Heart right ventricle (tissue), 16 donors: Measurements from ENCODE around the gene MPP3. TPM values are rescaled to one million over a fixed set of nuclear protein-coding genes. Genes with fewer than 3 reads are reported as not detected.
A peak's percentile ranks its signal among the peaks of the same experiment; 100 is the strongest.
"Not testable (repeated sequence)": the region's sequence is repeated elsewhere in the genome, so short reads cannot be mapped to it uniquely, and the experiment has no call there.

Experiments
- ATAC-seq, 8 donors: fragments of 200-7000 bp; cut with Tn5 transposase; one replicate each; pipeline ENCODE4 v1.9.1; 2020; ENCODE audit warnings: mild to moderate bottlenecking in 8 of 8, moderate library complexity in 8 of 8, moderate number of reproducible peaks in 1 of 8
- DNase-seq, 2 donors: peaks; one replicate each; pipeline ENCODE4 v3.0.0-alpha.2; 2020
- H3K27ac ChIP-seq, 10 donors: fragments of 200-600 bp; sonication (generic) in 2 of 10; one replicate each; pipeline versions ENCODE4 v1.5.0 to v1.8.0; 2020 to 2022; ENCODE audit warnings: mild to moderate bottlenecking in 3 of 10
- H3K27me3 ChIP-seq, 7 donors: fragments of 200-600 bp; one replicate each; pipeline ENCODE4 v1.8.0; 2021 to 2022; ENCODE audit warnings: mild to moderate bottlenecking in 2 of 7
- H3K36me3 ChIP-seq, 9 donors: fragments of 200-600 bp; sonication (generic) in 1 of 9; one replicate each; pipeline versions ENCODE4 v1.5.0 to v1.8.0; 2020 to 2022; ENCODE audit warnings: mild to moderate bottlenecking in 2 of 9
- H3K4me1 ChIP-seq, 9 donors: fragments of 200-600 bp; sonication (generic) in 1 of 9; one replicate each; pipeline versions ENCODE4 v1.5.0 to v1.8.0; 2020 to 2022; ENCODE audit warnings: mild to moderate bottlenecking in 4 of 9
- H3K4me3 ChIP-seq, 10 donors: fragments of 200-600 bp; sonication (generic) in 2 of 10; one replicate each; pipeline versions ENCODE4 v1.5.0 to v1.8.0; 2020 to 2022; ENCODE audit warnings: mild to moderate bottlenecking in 7 of 10, moderate library complexity in 2 of 10
- H3K9me3 ChIP-seq, 11 donors: fragments of 200-600 bp in 10 of 11; sonication (generic) in 2 of 11; one replicate each; pipeline versions ENCODE4 v1.5.0 to v1.8.0; 2013 to 2022; ENCODE audit warnings: mild to moderate bottlenecking in 2 of 11, control low read depth in 1 of 11, moderate library complexity in 1 of 11
- CTCF ChIP-seq, 9 donors: fragments of 200-600 bp; sonication (generic) in 2 of 9; IDR thresholded peaks; one replicate each; pipeline versions ENCODE4 v1.5.0 to v1.8.0; 2021 to 2022; ENCODE audit warnings: antibody characterized with exemption in 9 of 9, mild to moderate bottlenecking in 5 of 9, moderate library complexity in 1 of 9
- WGBS, 2 donors: extraction: QIAGEN DNeasy Blood & Tissue Kit; methylation state at CpG; one replicate each; pipeline ENCODE4 v1.1.7; 2013; ENCODE audit warnings: inconsistent platforms in 1 of 2; 5-methylcytosine and 5-hydroxymethylcytosine counted together
- intact Hi-C, 10 donors: fragments of 100-400 bp; cut with DNase I; formaldehyde crosslinking; loops; one replicate each; pipeline versions ENCODE4 v1.11.1 to v1.14.2; 2022
- polyA plus RNA-seq, 2 donors: library from polyadenylated mRNA; stranded (reverse); fragments of 200-250 nt; gene quantifications; one replicate each; pipeline ENCODE4 v1.2.3, GENCODE V29; 2013
- total RNA-seq, 10 donors: library from RNA; stranded (reverse); fragmentation: NEBNext Ultra II Directional in 3 of 10; extraction: Animal tissue kit (Norgen Biotek cat#: 25700) in 3 of 10; gene quantifications; one replicate each; pipeline versions ENCODE4 v1.2.1 to v1.2.4, GENCODE V29; 2021 to 2023
- donor health status: Arrhythmogenic right ventricular cardiomyopathy.
- donor health status: ischemic (EF 13 %, LVEDD 7.1; RV severe dilation, severe dysfunction).
- donor health status: healthy with polysubstance abuse.
- donor health status: DM: no; HTN: yes; CAD: no.
- donor health status: DM: no; HTN: no; CAD: no.
- donor health status: ischemic (EF 25% LVEDD 6.9; RV normal size, moderate dysfunction).
- donor health status: ischemic (EF 25% LVEDD 5.7; RV mildly dilated, moderate dysfunction).
- donor health status: healthy.
- donor health status: DM: yes; HTN: yes; CAD: no.
- donor health status: Ischemic cardiomyopathy.
- donor health status: ischemic (EF 35%, LVEDD 5.7; RV mildly dilated, moderate dysfunction).
- donor health status: nonischemic (EF 11% LVEDD 7.7; RV severe dilation, severe dysfunction).
- donor health status: DM: yes; HTN: yes; CAD: no.
- donor health status: PGD.
- donor health status: ischemic (EF 29% LVEDD 5.4; RV normal size, mild dysfunction).
- donor health status: nonischemic (EF 23%, LVEDD 6.1; RV moderate dilation, normal function).

Gene MPP3
- total and polyA plus RNA-seq, 12 donors: 16.6 to 90.1 (median 33.0) TPM

- peaks cover 0 to 48% (median 0%) of the 10 kb centered on the region in 9 donors for H3K36me3 ChIP-seq
- H3K27me3 ChIP-seq: no peaks in the 10 kb centered on the region
- intact Hi-C loops: no loop called here
- no peak for DNase-seq
- no peak overlapping the region for H3K27ac ChIP-seq
- no peaks in the 10 kb centered on the region for H3K9me3 ChIP-seq
- WGBS, 2 donors: 94 to 98% methylated on average over 3 of the region's 3 CpGs
- no peak for TF ChIP-seq CTCF (IDR thresholded peaks at IDR 0.05)
- peak in 2 of 8 donors; percentile 9 to 23 for ATAC-seq
- H3K4me3 ChIP-seq: no peak overlapping the region
- H3K4me1 ChIP-seq: no peaks in the 10 kb centered on the region
These were observed 32.2 kb downstream of the MPP3 start for GRCh38 chr17:43800736-43801135.

GRCh38 chr17:43799047-43799446 lies 33.9 kb downstream of the MPP3 start:
- Histone ChIP-seq H3K27me3 (no peaks in the 10 kb centered on the region), H3K36me3 (peaks cover 0 to 34% (median 0%) of the 10 kb centered on the region in 9 donors), H3K4me3 (no peak overlapping the region), H3K4me1 (no peaks in the 10 kb centered on the region), H3K27ac (no peak overlapping the region), H3K9me3 (no peaks in the 10 kb centered on the region)
- 81 to 83% methylated on average over 2 of the region's 2 CpGs for WGBS, 2 donors
- TF ChIP-seq CTCF (IDR thresholded peaks at IDR 0.05): no peak
- DNase-seq (no peak), ATAC-seq (peak in 3 of 8 donors; percentile 40 to 50 (median 42))
- intact Hi-C loops: no loop called here

- 78 to 90% methylated on average over 8 to 9 of the region's 9 CpGs for WGBS, 2 donors
- H3K4me3 ChIP-seq, intact Hi-C loops, H3K9me3 ChIP-seq, H3K27ac ChIP-seq, H3K4me1 ChIP-seq, ATAC-seq, H3K27me3 ChIP-seq, DNase-seq: not testable (repeated sequence)
- H3K36me3 ChIP-seq: peaks cover 0 to 27% (median 0%) of the 10 kb centered on the region in 9 donors
These were observed 34.9 kb downstream of the MPP3 start for GRCh38 chr17:43798024-43798423.

GRCh38 chr17:43792668-43793067 lies 40.3 kb downstream of the MPP3 start:
- H3K4me1 ChIP-seq, H3K4me3 ChIP-seq, H3K27ac ChIP-seq, ATAC-seq, intact Hi-C loops, H3K9me3 ChIP-seq, H3K27me3 ChIP-seq, DNase-seq, H3K36me3 ChIP-seq: not testable (repeated sequence)
- 94 to 95% methylated on average over 4 of the region's 4 CpGs for WGBS, 2 donors

GRCh38 chr17:43791589-43791988 lies 41.4 kb downstream of the MPP3 start:
- 7 to 8% methylated on average over 3 of the region's 3 CpGs for WGBS, 2 donors
- Histone ChIP-seq H3K4me3 (no peak overlapping the region), H3K36me3 (no peaks in the 10 kb centered on the region), H3K9me3 (peaks cover 0 to 3% (median 0%) of the 10 kb centered on the region in 11 donors), H3K27me3 (no peaks in the 10 kb centered on the region), H3K4me1 (peaks cover 0 to 10% (median 0%) of the 10 kb centered on the region in 9 donors), H3K27ac (no peak overlapping the region)
- DNase-seq (no peak), ATAC-seq (peak in 6 of 8 donors; percentile 59 to 81 (median 70))
- intact Hi-C loops: no loop called here
- no peak for TF ChIP-seq CTCF (IDR thresholded peaks at IDR 0.05)
